HG02571 (cell line): Measurements from ENCODE around the gene BCAR3.
"Not testable (repeated sequence)": the region's sequence is repeated elsewhere in the genome, so short reads cannot be mapped to it uniquely, and the experiment has no call there.

ENCODE experiments used
- ATAC-seq: cut with Tn5 transposase; IDR thresholded peaks from one replicate; pipeline ENCODE4 v1.9.1; 2021; ENCODE audit warnings: mild to moderate bottlenecking, moderate library complexity; ENCODE audit not compliant: unreplicated experiment

The BCAR3 gene

DNA sequence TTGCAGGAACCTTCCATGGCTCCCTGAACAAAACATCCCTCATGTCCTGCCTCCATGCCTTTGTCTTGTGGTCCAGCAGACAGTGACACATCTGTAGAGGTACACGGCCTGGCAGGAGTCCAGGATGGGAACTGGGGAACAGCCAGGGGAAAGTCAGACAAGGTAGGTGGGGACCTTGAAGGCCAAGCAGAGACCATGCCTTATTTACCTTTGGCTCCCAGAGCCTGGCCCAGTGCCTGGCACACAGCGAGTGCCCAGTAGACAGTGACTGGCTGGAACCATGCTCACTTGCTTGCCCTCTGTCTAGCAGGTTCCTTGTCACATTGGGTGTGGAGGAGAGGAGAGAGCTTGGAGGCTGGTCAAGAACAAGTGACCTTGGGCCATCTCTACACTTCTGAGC is 81.0 kb downstream of the BCAR3 start:
- ATAC-seq, result no peak

DNA sequence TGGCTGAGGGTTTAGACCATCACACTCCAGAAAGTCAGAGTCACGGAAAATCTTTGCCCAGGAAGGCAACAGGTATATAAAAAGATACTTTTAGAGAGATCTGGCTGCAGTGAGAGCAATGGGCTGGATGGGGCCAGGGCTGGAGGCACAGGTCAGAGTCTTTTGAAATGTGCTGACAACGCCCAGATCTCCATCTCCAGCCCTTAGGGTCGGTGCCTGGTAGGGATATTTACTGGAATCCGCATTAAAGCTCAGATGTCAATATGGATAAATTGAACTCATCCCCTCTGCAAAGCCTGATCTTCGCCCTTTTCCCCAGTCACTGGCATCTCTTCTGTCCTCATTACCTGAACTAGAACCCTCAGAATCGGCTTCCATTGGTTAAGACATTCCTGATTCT is 82.2 kb downstream of the BCAR3 start:
- no peak for ATAC-seq

DNA sequence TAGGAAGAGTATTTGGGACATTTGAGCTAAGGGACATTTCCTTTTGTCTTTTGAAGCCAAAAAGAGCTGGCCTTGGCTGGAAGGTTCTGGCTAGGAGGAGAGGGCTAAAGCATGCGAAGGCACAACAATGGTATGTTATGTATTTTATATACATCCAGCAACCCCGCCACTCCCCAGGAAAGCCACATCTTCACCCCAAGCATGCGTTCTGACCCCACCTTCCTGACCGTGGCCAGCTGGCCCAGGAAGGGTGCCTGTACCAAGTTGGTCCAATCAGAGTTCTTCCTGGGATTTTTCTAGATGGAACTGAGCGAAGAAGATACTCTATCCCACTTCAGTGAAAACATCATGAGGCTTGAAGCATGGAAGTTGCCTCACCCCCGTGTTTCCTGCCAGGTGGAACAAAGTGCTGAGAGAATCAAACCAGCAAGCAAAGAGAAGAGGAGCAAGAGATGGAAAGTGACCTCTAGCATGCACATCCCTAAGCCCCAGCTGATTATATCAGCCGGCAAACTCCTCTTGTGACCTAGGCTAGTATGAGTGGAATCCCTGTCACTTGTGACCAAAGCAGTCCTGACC is 82.7 kb downstream of the BCAR3 start:
- no peak for ATAC-seq

DNA sequence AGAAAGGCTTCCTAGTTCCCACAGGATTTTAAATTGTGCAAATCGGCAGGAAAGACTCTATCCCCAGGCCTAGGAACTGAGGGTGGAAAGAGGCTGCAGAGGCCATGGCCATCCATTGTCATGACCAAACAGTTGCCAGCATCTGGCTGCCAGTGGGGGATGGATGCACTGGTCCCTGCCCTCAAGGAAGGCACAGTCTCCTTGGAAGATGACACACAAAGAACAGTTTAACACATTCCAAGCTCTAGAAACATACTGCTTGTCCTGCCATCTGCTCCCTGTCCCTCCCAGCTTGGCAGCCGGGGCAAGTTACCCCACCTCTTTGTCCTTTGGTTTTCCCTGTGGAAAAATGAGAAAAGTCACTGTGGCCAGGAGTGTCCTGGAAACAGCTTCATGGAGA is 83.2 kb downstream of the BCAR3 start:
- ATAC-seq, result no peak

DNA sequence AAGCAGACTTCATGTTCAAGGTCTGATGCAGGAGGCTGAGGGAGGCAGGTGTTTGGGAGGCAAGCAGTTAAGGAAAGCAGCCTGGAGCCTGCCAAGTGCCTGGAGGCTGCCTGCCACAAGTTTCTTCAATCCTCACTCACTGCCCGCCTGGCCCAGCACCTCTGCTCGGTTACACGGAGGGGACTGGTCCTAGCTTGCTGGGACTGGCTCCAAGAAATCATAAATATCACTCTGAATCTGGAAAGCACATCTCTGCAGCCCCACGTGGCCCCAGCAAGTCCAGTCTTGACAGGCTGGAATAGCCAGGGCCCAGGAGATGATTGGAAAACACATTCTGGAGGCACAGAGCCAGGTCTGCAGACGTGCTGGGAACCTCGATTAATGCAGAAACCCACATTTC is 83.9 kb downstream of the BCAR3 start:
- ATAC-seq, result no peak

DNA sequence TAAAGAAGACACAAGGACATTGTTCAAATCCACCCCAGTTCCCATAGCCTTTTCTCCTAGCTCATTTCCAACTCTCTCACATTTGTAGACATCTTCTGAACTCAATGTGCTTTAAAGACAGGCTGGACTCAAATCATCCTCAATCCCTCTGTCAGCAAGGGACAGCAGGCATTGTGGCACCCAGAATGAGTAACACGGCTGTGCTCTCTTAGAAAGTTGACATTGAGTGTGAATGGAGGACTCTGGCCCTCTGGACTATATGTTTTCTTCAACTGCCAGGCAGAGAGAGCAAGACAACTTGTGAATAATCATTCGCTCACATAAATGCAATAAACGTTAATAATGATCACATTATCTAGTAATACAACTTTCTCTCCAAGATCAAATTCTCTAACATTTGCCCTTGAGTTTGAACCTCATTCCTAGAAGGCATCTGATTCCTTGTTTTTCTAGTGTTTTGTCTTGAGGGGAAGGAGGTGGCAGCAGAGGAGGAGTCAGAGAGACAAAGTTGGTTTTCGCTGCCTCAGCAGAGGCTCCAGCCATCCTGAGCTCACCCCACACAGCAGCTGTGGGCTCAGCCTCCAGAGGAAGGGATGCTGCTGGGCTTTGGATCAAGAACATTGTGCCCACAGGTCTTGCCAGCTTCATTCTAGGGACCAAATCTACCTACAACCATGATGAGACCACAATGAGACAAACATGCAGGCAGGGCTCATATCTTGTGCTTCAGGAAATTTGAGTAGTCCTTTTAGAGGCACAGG is 85.1 kb downstream of the BCAR3 start:
- no peak for ATAC-seq

DNA sequence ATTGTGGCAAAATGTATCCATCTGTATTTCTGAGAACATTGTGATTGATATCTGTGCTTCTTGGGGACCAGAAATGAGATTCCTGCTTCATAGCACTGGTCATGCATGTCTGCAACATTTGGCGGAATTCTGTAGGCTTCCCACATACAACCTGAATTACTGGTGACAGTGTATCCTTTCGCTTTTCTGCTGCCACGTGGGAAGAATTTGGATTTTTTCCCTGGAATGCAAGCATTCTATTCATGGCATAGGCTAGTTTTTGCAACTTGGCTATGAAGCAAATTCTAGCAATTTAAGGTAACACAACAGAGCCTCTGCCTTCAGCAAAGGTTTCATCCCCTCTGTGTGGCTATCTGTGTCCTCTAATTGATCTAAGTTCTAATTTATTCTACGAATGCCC is 85.9 kb downstream of the BCAR3 start:
- ATAC-seq, result no peak

DNA sequence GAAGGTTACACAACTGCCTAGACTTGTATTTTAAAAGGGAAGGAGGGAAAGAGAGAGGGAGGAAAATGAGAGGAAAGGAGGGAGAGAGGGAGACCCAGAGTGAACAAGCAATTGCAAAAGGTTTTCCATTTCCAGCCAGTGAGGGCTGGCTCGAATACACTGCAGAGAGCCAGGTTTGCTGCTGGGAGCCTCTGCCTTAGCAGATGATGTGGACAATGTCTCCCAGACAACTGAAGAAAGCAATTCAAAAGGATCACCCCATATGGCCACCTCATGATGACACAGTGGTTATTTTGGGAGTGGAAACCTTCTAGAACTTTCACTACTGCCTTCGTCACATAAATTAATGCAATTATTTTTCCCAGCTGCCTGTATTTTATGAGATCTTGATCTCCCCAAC is 86.4 kb downstream of the BCAR3 start:
- ATAC-seq, result no peak

DNA sequence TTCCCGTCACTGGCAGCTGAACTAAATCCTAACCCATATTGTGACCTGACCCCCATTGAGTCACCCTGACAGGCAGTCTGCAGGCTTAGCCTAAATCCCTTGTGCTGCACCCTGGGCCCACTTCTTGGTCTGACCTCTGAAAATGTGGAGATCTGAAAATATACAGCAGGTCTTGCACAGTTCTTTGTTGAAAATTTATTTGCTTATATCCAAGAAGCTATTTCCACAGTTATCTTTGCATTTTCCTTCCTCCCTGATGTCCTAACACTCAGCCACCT is 87.1 kb downstream of the BCAR3 start:
- ATAC-seq, result no peak

DNA sequence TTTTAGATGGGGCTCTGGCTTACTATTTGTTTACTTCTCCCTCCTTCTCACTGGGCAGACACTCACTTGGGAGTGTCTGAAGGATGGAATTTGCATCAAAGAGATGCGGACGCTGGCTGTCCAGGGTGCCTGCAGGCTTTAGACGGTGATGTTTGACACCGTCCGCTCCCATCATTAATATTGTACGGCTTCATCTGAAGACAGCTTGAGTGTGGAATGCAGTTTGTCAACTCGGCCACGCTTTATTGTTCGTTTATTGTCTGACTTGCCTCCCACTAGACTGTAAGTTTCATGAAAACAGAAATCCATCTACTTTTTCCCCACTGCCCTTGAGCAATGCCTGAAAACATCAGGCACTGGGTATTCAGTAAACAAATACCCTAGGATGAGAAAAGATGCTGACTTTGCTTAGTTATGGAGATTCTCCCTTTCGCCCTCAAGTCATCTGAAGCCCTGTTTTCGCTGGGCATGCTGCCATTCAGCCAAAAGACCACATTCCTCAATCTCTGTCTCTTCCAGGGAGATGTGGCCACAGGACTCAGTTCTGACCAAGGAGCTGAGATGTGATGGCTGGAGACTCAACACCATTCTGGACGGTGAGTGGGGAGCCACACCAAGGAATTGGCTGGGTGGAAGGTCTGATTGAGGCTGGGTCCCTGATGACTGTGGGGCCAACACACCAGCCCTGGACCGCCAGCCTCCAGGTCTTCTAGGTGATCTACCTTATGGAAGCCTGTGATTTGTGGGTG is 87.6 kb downstream of the BCAR3 start:
- no peak for ATAC-seq

DNA sequence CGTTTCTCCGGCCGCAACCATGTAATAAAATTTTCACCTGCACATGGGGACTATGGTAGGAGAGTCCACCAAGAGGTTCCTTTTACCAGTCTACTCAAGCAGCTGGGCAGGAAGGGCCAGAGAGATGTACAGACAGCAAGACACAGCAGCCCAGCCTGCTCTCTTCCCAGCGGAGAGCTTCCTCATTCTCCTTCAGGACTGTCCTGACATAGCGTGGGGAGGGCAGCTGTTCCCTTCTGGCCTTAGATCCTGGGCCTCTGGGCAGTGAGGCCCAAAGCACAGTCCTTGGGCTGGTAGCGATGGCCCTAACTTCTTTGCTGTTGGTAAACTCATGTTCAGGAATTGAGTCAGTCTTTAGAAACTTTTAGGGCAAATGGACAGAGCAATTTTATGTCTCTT is 89.1 kb downstream of the BCAR3 start:
- no peak for ATAC-seq

DNA sequence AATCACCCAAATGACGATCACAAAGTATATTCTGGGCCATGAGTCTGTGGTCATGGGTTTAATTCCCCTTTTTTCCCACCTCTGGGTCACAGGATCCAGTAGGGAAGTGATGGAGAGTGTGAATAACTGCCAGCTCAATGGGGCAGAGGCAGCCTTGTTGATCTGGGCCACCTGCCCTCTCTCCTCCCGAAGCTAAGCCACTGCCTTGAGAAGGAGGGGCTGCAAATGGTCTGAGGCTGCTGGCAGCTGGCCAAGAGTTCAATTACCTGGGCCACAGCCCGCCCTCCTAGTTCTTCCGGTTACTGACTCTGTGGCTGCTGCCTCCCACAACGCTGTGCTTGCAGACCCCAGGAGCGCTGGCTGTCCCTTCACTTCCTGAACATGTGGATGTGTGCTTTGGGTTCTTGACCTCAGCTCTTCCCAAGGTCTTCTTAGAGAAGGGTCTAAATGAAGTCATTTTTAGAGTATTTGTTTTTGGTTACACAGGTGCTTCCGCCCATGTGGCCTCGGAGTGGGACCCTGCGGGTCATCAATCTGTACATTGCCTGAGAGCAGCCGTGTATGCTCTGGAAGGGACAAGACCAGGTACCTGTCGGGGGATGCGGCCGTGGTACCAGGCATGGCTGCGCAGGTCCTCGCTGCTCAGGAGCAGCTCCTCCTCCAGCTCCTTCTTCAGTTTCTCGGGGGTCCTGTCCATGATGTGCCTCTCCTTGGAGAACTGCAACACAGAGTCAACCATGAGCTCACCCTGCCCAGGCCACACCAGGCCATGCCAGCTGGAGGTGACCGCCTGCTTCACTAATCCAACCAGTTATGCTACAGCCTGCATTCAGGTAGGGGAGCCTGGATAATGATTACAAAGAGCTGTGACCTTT is 89.7 kb downstream of the BCAR3 start:
- peak; percentile 51 for ATAC-seq

DNA sequence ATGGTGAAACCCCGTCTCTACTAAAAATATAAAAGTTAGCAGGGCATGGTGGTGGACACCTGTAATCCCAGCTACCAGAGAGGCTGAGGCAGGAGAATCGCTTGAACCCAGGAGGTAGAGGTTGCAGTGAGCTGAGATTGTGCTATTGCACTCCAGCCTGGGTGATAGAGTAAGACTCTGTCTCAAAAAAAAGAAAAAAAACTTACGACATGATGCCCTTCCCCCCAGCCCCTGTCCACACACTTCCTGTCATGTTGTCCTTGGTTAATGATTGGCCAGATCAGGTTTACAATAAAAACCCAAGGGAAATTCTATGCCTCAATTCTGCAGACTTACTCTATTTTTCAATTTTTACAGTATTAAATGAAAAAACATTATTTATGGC is 90.4 kb downstream of the BCAR3 start:
- ATAC-seq, result not testable (repeated sequence)

DNA sequence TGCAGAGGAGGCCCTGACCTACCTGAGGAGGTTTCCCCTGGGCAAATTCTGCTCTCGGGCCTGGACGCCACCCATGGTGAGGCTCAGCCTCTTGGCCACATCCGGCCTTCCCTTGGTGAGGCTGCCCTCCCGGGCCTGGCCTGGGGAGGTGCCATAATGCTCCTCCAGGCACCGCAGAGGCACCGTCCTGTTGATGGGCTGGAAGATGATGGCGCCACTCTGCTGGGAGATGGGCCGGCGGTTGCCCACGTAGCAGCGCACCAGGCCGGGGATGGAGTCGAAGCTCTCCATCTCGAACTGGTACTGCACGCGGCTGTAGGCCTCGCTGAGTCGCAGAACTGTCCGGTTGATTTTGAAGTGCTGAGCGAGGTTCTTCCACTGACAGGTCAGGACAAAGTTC is 92.7 kb downstream of the BCAR3 start:
- no peak for ATAC-seq

DNA sequence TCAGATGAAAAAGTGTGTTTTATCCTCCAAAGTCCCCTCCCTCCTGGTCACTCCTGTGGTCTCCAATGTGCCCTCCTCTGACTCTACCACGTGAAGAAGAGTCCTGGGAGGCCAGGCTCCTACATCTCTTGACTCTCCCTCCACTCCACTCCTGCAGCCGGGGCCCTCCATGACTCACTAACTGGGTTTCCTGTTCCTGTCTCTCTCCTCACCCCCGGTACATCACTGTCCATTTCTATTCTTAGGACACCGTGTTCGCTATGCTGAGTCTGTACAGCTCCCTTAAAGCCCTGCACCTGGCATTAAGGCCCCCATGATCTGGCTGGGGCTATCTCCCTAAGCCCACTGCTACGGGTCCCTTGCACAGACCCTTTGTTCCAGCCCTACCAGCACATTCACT is 93.4 kb downstream of the BCAR3 start:
- no peak for ATAC-seq

DNA sequence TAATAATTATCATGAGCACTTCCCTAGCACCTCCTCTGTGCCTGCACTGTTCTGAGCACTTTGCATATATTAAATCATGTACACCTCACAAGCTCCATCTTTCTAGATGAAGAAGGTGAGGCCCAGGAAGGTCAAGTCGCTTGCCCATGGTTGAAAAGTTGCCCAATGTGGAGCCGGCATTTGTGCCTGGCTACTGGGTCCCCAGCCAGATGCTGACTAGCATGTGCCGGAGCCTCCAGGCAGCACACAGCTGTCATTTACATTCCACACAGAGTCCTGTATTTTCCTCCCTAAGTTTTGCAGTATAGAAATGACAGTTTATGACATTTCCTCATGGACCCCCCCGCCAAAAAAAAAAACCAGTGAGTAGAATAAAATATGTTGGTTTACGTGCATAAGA is 94.3 kb downstream of the BCAR3 start:
- ATAC-seq, result no peak

DNA sequence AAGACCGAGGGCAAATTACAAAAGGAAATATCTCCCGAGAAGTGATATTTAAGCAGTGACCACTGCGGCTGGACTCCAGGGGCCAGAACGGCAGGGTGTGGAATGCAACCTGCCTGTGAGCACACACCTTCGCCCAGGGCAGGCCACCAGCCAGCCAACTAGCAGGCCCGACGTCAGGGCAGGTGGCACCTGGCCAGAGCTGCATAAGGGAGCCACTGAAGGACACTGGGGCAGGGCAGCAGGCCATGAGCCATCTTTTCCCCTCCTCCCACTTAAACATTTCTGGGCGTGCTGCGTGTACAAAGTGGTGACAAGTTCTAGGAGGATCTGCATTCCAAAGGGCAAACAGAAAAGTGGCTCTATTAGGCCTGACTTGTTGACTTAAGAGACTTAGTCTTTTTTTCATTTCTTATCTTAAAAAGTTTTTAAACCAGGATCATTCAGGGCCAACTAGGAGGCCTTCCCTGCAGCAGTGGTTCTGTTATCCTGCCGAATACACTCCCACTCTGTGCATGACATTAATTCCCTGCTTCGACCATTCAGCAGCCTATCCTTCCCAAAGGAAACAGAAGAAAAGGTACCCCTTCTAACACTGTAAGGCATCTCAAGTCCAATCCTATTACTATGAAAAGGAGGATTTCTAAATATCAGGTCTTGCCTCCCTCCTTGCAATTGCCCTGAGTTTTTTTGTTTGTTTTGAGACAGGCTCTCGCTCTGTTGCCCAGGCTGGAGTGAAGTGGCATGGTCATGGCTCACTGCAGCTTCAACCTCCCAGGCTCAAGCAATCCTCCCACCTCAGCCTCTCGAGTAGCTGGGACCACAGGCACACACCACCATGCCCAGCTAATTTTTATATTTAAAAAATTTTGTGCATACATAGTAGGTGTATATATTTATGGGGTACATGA is 96.3 kb downstream of the BCAR3 start:
- no peak for ATAC-seq

DNA sequence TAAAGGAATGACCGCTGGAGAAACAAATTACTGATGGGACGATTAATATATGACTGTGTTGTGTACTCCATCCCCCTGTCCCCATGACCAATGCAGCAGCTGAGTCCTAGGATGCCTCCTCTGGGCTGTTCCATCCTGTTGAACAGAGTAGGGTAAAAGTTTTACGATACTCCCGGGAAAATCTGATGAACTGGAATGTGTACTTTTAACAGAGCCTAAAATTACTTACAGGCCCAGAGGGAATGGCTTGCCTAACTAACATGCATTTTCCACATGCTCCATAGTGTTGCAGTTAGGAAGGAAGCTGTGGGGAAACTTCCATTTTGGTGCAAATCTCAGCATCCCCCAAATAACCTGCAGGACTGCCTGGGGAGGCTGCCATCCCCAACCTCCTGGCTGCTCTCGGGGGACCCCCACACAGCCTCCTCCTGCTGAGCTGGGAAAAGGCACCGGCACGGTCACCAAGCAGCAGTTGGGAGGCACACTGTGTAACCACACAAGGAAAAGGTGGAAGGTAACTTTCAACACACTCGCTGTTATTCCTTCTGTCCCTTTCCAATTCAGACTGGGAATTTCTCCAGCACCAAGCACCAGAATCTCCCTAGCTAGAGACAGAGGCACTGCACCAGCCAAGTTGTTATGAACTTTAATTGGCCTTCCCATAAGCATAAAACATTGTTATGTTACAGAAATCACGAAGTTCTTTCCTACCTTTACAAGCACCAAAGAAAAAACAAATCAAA is 97.2 kb downstream of the BCAR3 start:
- ATAC-seq, result no peak

DNA sequence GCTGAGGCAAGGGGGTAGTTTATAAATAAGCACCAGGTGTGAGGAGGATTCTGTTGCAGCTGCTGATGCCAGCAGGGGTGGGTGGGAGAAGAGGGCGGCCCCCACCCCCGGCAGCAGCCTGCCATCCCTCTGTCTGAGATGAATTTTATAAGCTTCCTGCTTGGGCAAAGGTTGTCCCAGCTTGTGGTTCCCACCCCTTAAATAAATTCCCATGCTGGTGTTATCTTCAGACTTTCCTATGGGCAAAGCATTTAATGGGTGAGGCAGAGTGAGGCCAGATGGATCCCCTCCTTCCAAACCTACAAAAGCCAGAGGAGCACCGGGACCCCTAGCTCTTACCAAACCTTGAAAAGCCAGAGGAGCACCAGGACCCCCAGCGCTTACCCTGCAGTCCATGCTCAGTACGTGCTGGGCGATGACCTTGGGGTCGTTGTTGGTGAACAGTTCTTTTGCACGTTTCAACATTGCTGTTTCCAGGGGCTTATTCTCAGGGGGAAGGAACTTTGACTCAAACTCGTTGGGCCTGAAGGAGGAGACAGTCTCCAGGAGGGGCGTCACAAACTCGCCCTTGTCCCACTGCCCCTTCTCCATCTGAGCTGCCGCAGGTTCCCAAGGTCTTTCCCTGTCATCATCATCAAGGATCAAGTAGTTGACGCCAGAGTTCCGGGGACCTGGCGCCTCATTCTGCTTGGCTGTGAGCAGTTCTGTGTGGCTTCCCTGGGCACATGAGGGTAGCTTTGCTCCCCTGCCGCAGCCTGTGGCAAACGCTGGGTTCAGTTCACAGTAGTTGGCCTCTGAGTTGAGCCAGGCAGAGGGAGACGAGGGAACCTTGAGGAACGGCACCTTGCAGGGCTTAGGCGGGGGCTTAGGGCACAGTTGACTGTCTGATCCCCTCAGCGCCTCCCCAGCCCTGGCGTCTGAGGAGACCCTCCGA is 99.5 kb downstream of the BCAR3 start:
- no peak for ATAC-seq
